HepG2 (cell line): ENCODE data around the gene NUCB1. TPM values are rescaled to one million over a fixed set of nuclear protein-coding genes. Genes with fewer than 3 reads are reported as not detected.

ENCODE experiments used
- ARNTL ChIP-seq: sonication (generic); formaldehyde crosslinking; IDR thresholded peaks from 2 replicates; pipeline ENCODE4 v1.4.0; 2020; ENCODE audit warnings: mild to moderate bottlenecking, missing genetic modification reagents
- ATM ChIP-seq: fragments of 450-650 bp; IDR thresholded peaks from 2 replicates; pipeline ENCODE4 v1.7.1; 2017; ENCODE audit warnings: mild to moderate bottlenecking, borderline replicate concordance
- HOXA7 ChIP-seq: sonication (generic); formaldehyde crosslinking; IDR thresholded peaks from 2 replicates; pipeline ENCODE4 v1.8.1; 2022; ENCODE audit warnings: mild to moderate bottlenecking, missing genetic modification reagents, moderate library complexity
- IRX3 ChIP-seq: sonication (generic); formaldehyde crosslinking; IDR thresholded peaks from 2 replicates; pipeline ENCODE4 v1.8.1; 2023; ENCODE audit warnings: mild to moderate bottlenecking, low read depth, missing genetic modification reagents, borderline replicate concordance
- LBX2 ChIP-seq: sonication (generic); formaldehyde crosslinking; IDR thresholded peaks from 2 replicates; pipeline ENCODE4 v1.5.0; 2020; ENCODE audit warnings: missing genetic modification reagents, mild to moderate bottlenecking, borderline replicate concordance
- NR0B2 ChIP-seq: sonication (generic); formaldehyde crosslinking; IDR thresholded peaks from 2 replicates; pipeline ENCODE4 v1.4.0; 2020; ENCODE audit warnings: mild to moderate bottlenecking, missing genetic modification reagents
- ONECUT2 ChIP-seq: sonication (generic); formaldehyde crosslinking; IDR thresholded peaks from 2 replicates; pipeline ENCODE4 v1.4.0; 2020; ENCODE audit warnings: missing genetic modification reagents
- RCOR2 ChIP-seq: IDR thresholded peaks from 2 replicates; pipeline ENCODE4 v1.6.1; 2016; ENCODE audit warnings: missing biosample characterization, missing genetic modification reagents
- SATB2 ChIP-seq: sonication (generic); formaldehyde crosslinking; IDR thresholded peaks from 2 replicates; pipeline ENCODE4 v1.5.0; 2020; ENCODE audit warnings: missing genetic modification reagents
- SKI ChIP-seq: fragments of 450-650 bp; IDR thresholded peaks from one replicate; pipeline ENCODE4 v1.6.1; 2018; ENCODE audit warnings: mild to moderate bottlenecking; ENCODE audit not compliant: partially characterized antibody
- TCF7L2 ChIP-seq: IDR thresholded peaks from 2 replicates; pipeline ENCODE4 v1.6.1; 2011; ENCODE audit warnings: mild to moderate bottlenecking, low read depth, low read length, moderate library complexity
- TOE1 ChIP-seq: sonication (generic); formaldehyde crosslinking; IDR thresholded peaks from 2 replicates; pipeline ENCODE4 v1.4.0; 2020; ENCODE audit warnings: mild to moderate bottlenecking, missing genetic modification reagents
- ZFYVE20 ChIP-seq: sonication (generic); formaldehyde crosslinking; IDR thresholded peaks from 2 replicates; pipeline ENCODE4 v1.8.0; 2023; ENCODE audit warnings: low read depth, mild to moderate bottlenecking, moderate library complexity, missing genetic modification reagents, borderline replicate concordance
- ZGPAT ChIP-seq: IDR thresholded peaks from 2 replicates; pipeline ENCODE4 v1.6.1; 2016; ENCODE audit warnings: mild to moderate bottlenecking
- ZNF160 ChIP-seq: sonication (generic); formaldehyde crosslinking; IDR thresholded peaks from 2 replicates; pipeline ENCODE4 v1.8.0; 2022; ENCODE audit warnings: mild to moderate bottlenecking, inconsistent platforms, missing genetic modification reagents
- ZNF17 ChIP-seq: sonication (generic); formaldehyde crosslinking; IDR thresholded peaks from 2 replicates; pipeline ENCODE4 v1.5.0; 2020; ENCODE audit warnings: mild to moderate bottlenecking, missing genetic modification reagents
- ZNF256 ChIP-seq: sonication (generic); formaldehyde crosslinking; conservative IDR thresholded peaks from 2 replicates; pipeline ENCODE4 v1.4.0; 2020; ENCODE audit warnings: missing genetic modification reagents
- ZNF3 ChIP-seq: IDR thresholded peaks from 2 replicates; pipeline ENCODE4 v1.7.0; 2017; ENCODE audit warnings: inconsistent platforms
- ZNF550 ChIP-seq: sonication (generic); formaldehyde crosslinking; IDR thresholded peaks from 2 replicates; pipeline ENCODE4 v1.4.0; 2020; ENCODE audit warnings: mild to moderate bottlenecking, missing genetic modification reagents, borderline replicate concordance
- ZNF678 ChIP-seq: sonication (generic); formaldehyde crosslinking; IDR thresholded peaks from 2 replicates; pipeline ENCODE4 v1.4.0; 2020; ENCODE audit warnings: mild to moderate bottlenecking, missing genetic modification reagents
- ZNF710 ChIP-seq: sonication (generic); formaldehyde crosslinking; IDR thresholded peaks from 2 replicates; pipeline ENCODE4 v1.5.0; 2020; ENCODE audit warnings: mild to moderate bottlenecking, missing genetic modification reagents, borderline replicate concordance
- ZNF770 ChIP-seq: sonication (generic); formaldehyde crosslinking; IDR thresholded peaks from 2 replicates; pipeline ENCODE4 v1.5.0; 2020; ENCODE audit warnings: mild to moderate bottlenecking, missing genetic modification reagents
- ZNF773 ChIP-seq: sonication (generic); formaldehyde crosslinking; IDR thresholded peaks from 2 replicates; pipeline ENCODE4 v1.4.0; 2020; ENCODE audit warnings: missing genetic modification reagents, borderline replicate concordance
- ZNF776 ChIP-seq: sonication (generic); formaldehyde crosslinking; IDR thresholded peaks from 2 replicates; pipeline ENCODE4 v1.4.0; 2020; ENCODE audit warnings: mild to moderate bottlenecking, missing genetic modification reagents
- polyA plus RNA-seq, 8 experiments: library from polyadenylated mRNA; depleted of rRNA in 3 of 8; stranded (reverse) in 7 of 8; unstranded in 1 of 8; fragments of >200 nt; fragmentation: Illumina TruSeq in 4 of 8; extraction: Trizol in 4 of 8; gene quantifications; 2 replicates each; pipeline versions ENCODE4 v1.2.1 to v1.2.3, GENCODE V29; 2011 to 2016; ENCODE audit warnings: low read depth in 4 of 8, missing spikeins in 1 of 8, mixed read lengths in 1 of 8; ENCODE audit not compliant: insufficient read depth in 1 of 8
- total RNA-seq, 5 experiments: library from RNA; depleted of rRNA; stranded (reverse); fragments of >200 nt; fragmentation: Illumina TruSeq; extraction: Trizol; gene quantifications; 2 replicates each; pipeline ENCODE4 v1.2.3, GENCODE V29; 2016; ENCODE audit warnings: low read depth in 1 of 5

NUCB1 gene
- total and polyA plus RNA-seq, 2 of the 13 experiments (the other 11 are each of a cell fraction or from before 2014, with no cell fraction given) = 82.3 to 106 TPM

- TF ChIP-seq NR0B2 (CRISPR knock-in tag) = peak; percentile 39
- peak; percentile 20 for TF ChIP-seq SKI
- TF ChIP-seq ZNF776 (CRISPR knock-in tag) = 0 out of 2 replicates have a peak, but pooled peaks have one; percentile 58
- no peak for TF ChIP-seq HOXA7 (CRISPR knock-in tag)
- 0 out of 2 replicates have a peak, but pooled peaks have one; percentile 54 for TF ChIP-seq ZNF678 (CRISPR knock-in tag)
- TF ChIP-seq ZNF160 (CRISPR knock-in tag) = no peak
- TF ChIP-seq IRX3 = no peak
- TF ChIP-seq RCOR2 (CRISPR knock-in tag) = no peak
- peak; percentile 48; the same call in 1 of the 2 replicates for TF ChIP-seq ZGPAT
- TF ChIP-seq ATM = no peak
- no peak for TF ChIP-seq TOE1
- no peak for TF ChIP-seq LBX2 (CRISPR knock-in tag)
- peak; percentile 85; the same call in 1 of the 2 replicates for TF ChIP-seq ZNF773 (CRISPR knock-in tag)
- TF ChIP-seq ZNF710 (CRISPR knock-in tag) = 0 out of 2 replicates have a peak, but pooled peaks have one; percentile 57
- no peak for TF ChIP-seq SATB2
- TF ChIP-seq ARNTL (CRISPR knock-in tag) = no peak
- TF ChIP-seq ZNF3 (CRISPR knock-in tag) = no peak
- peak; percentile 85; the same call in 1 of the 2 replicates for TF ChIP-seq ZNF550 (CRISPR knock-in tag)
- no peak; the same call in 1 of the 2 replicates for TF ChIP-seq ZNF17
- TF ChIP-seq TCF7L2 = no peak
- TF ChIP-seq ZNF256 (CRISPR knock-in tag) = no peak
- no peak; the same call in none of the 2 replicates for TF ChIP-seq ZNF770 (CRISPR knock-in tag)
- TF ChIP-seq ZFYVE20 = no peak
- TF ChIP-seq ONECUT2 (CRISPR knock-in tag) = no peak
Measured at GRCh38 chr19:48872182-48872883, 27.8 kb upstream of the NUCB1 start, which contains the start of gene PPP1R15A (continued).
